ENCODE measurements around the gene ATAD2B.
"Not testable (repeated sequence)": the region's sequence is repeated elsewhere in the genome, so short reads cannot be mapped to it uniquely, and the experiment has no call there.

Gene ATAD2B

GRCh38 chr2:23782646-23783045 lies 144.3 kb downstream of the ATAD2B start:
- FAIRE-seq = no peak

GRCh38 chr2:23782126-23782525 lies 144.8 kb downstream of the ATAD2B start:
- FAIRE-seq = no peak

- not testable (repeated sequence) for FAIRE-seq
Observed at GRCh38 chr2:23780465-23780864, 146.5 kb downstream of the ATAD2B start.

- no peak for FAIRE-seq
Observed at GRCh38 chr2:23777826-23778225, 149.1 kb downstream of the ATAD2B start.

GRCh38 chr2:23776021-23776420 lies 150.9 kb downstream of the ATAD2B start:
- no peak for FAIRE-seq

- no peak for FAIRE-seq
Observed at GRCh38 chr2:23772684-23773083, 154.2 kb downstream of the ATAD2B start.

GRCh38 chr2:23772056-23772455 lies 154.9 kb downstream of the ATAD2B start:
- no peak for FAIRE-seq

GRCh38 chr2:23769364-23769763 lies 157.6 kb downstream of the ATAD2B start:
- FAIRE-seq = no peak

- FAIRE-seq = no peak
Observed at GRCh38 chr2:23767876-23768621, 158.9 kb downstream of the ATAD2B start.

- FAIRE-seq = no peak
Observed at GRCh38 chr2:23762141-23762540, 164.8 kb downstream of the ATAD2B start.

GRCh38 chr2:23761638-23762037 lies 165.3 kb downstream of the ATAD2B start:
- no peak for FAIRE-seq

- FAIRE-seq = peak; percentile 89
Observed at GRCh38 chr2:23760736-23761135, 166.2 kb downstream of the ATAD2B start.

GRCh38 chr2:23757686-23758433 lies 169.1 kb downstream of the ATAD2B start:
- no peak for FAIRE-seq

- no peak for FAIRE-seq
Observed at GRCh38 chr2:23756593-23757292, 170.2 kb downstream of the ATAD2B start.

- no peak for FAIRE-seq
Observed at GRCh38 chr2:23754970-23755369, 172.0 kb downstream of the ATAD2B start.

- no peak for FAIRE-seq
Observed at GRCh38 chr2:23753291-23754010, 173.5 kb downstream of the ATAD2B start.

GRCh38 chr2:23751747-23752265 lies 175.1 kb downstream of the ATAD2B start:
- no peak for FAIRE-seq

- FAIRE-seq = no peak
Observed at GRCh38 chr2:23746141-23746863, 180.6 kb downstream of the ATAD2B start.

GRCh38 chr2:23745726-23746105 lies 181.2 kb downstream of the ATAD2B start:
- FAIRE-seq = no peak

- FAIRE-seq = no peak
Observed at GRCh38 chr2:23745068-23745725, 181.7 kb downstream of the ATAD2B start.

GRCh38 chr2:23736783-23737182 lies 190.1 kb downstream of the ATAD2B start:
- FAIRE-seq = not testable (repeated sequence)

GRCh38 chr2:23734416-23734815 lies 192.5 kb downstream of the ATAD2B start:
- no peak for FAIRE-seq

All from TTC549 (cell line).